Neuronal stem cell (in vitro differentiated cells): ENCODE results near the gene FRYL.
"Not testable (repeated sequence)": the region's sequence is repeated elsewhere in the genome, so short reads cannot be mapped to it uniquely, and the experiment has no call there.

Source experiments
- DNase-seq: peaks from one replicate; pipeline ENCODE4 v3.0.0-alpha.2; 2013; ENCODE audit warnings: low spot score
- H2AFZ ChIP-seq: one replicate; pipeline ENCODE4 v1.6.1; 2013; ENCODE audit warnings: mild to moderate bottlenecking, low read length, inconsistent platforms
- H2AK5ac ChIP-seq: 2 replicates; pipeline ENCODE4 v1.6.1; 2013; ENCODE audit warnings: low read depth, mild to moderate bottlenecking, inconsistent platforms, low read length, moderate library complexity, mixed read lengths
- H2BK120ac ChIP-seq: 2 replicates; pipeline ENCODE4 v1.6.1; 2013; ENCODE audit warnings: low read depth, mild to moderate bottlenecking, inconsistent platforms, low read length, moderate library complexity, mixed read lengths
- H2BK12ac ChIP-seq: one replicate; pipeline ENCODE4 v1.6.1; 2013; ENCODE audit warnings: low read length, inconsistent platforms
- H2BK15ac ChIP-seq: 2 replicates; pipeline ENCODE4 v1.6.1; 2013; ENCODE audit warnings: mild to moderate bottlenecking, low read length, inconsistent platforms, mixed read lengths
- H2BK5ac ChIP-seq: one replicate; pipeline ENCODE4 v1.6.1; 2013; ENCODE audit warnings: inconsistent platforms, mild to moderate bottlenecking, low read length, moderate library complexity
- H3K14ac ChIP-seq: one replicate; pipeline ENCODE4 v1.6.1; 2013; ENCODE audit warnings: low read length, inconsistent platforms
- H3K18ac ChIP-seq: 2 replicates; pipeline ENCODE4 v1.6.1; 2013; ENCODE audit warnings: low read length, inconsistent platforms
- H3K23ac ChIP-seq: 2 replicates; pipeline ENCODE4 v1.6.1; 2013; ENCODE audit warnings: low read depth, mild to moderate bottlenecking, mixed read lengths, low read length, inconsistent platforms; ENCODE audit not compliant: poor library complexity
- H3K27ac ChIP-seq: replicated peaks from 3 replicates; pipeline ENCODE4 v1.5.1; 2013; ENCODE audit warnings: low read length, inconsistent platforms
- H3K27me3 ChIP-seq, 3 experiments: 2 replicates each; pipeline ENCODE4 v1.6.1; 2013; ENCODE audit warnings: low read length in 3 of 3, mild to moderate bottlenecking in 2 of 3, inconsistent platforms in 1 of 3, low read depth in 1 of 3, mixed read lengths in 1 of 3, moderate library complexity in 1 of 3; ENCODE audit not compliant: control insufficient read depth in 3 of 3, insufficient read depth in 3 of 3
- H3K36me3 ChIP-seq, 2 donors: replicated peaks in 1 of 2; 2 replicates each; pipeline ENCODE4 v1.6.1; 2013; ENCODE audit warnings: low read length in 2 of 2; ENCODE audit not compliant: control insufficient read depth in 2 of 2, insufficient read depth in 2 of 2
- H3K4ac ChIP-seq: 2 replicates; pipeline ENCODE4 v1.6.1; 2013; ENCODE audit warnings: inconsistent platforms, mild to moderate bottlenecking, low read length, moderate library complexity
- H3K4me1 ChIP-seq, 2 donors: 1 replicate in 1 of 2; 2 replicates in 1 of 2; pipeline ENCODE4 v1.6.1; 2013; ENCODE audit warnings: low read length in 2 of 2, low read depth in 1 of 2; ENCODE audit not compliant: control insufficient read depth in 2 of 2, insufficient read depth in 1 of 2
- H3K4me2 ChIP-seq: one replicate; pipeline ENCODE4 v1.6.1; 2013; ENCODE audit warnings: mild to moderate bottlenecking, low read length, inconsistent platforms; ENCODE audit not compliant: insufficient read depth, poor library complexity, severe bottlenecking
- H3K4me3 ChIP-seq, 2 donors: 2 replicates each; pipeline ENCODE4 v1.5.1; 2013; ENCODE audit warnings: low read length in 2 of 2, mild to moderate bottlenecking in 2 of 2, inconsistent platforms in 1 of 2, moderate library complexity in 1 of 2
- H3K79me1 ChIP-seq: one replicate; pipeline ENCODE4 v1.6.1; 2013; ENCODE audit warnings: low read depth, mild to moderate bottlenecking, inconsistent platforms, low read length, moderate library complexity
- H3K9ac ChIP-seq: one replicate; pipeline ENCODE4 v1.6.1; 2013; ENCODE audit warnings: mild to moderate bottlenecking, low read depth, low read length, inconsistent platforms; ENCODE audit not compliant: poor library complexity
- H3K9me3 ChIP-seq, 2 donors: replicated peaks in 1 of 2; 2 replicates each; pipeline versions ENCODE3 to v1.6.1; 2013; ENCODE audit warnings: low read length in 2 of 2, mild to moderate bottlenecking in 2 of 2, inconsistent platforms in 1 of 2, low read depth in 1 of 2, mixed read lengths in 1 of 2, moderate library complexity in 1 of 2; ENCODE audit not compliant: control insufficient read depth in 2 of 2, insufficient read depth in 1 of 2
- H4K8ac ChIP-seq: one replicate; pipeline ENCODE4 v1.6.1; 2013; ENCODE audit warnings: low read depth, mild to moderate bottlenecking, inconsistent platforms, low read length, moderate library complexity
- H4K91ac ChIP-seq: one replicate; pipeline ENCODE4 v1.6.1; 2013; ENCODE audit warnings: low read length, low read depth, mild to moderate bottlenecking, inconsistent platforms; ENCODE audit not compliant: poor library complexity
- WGBS, 2 donors: extraction: QIAGEN DNeasy Blood & Tissue Kit; methylation state at CpG; one replicate each; pipeline ENCODE4 v1.1.7; 2013; ENCODE audit warnings: missing lambda C conversion rate in 2 of 2, mixed read lengths in 1 of 2; ENCODE audit not compliant: insufficient read length in 2 of 2, insufficient replicate concordance in 1 of 2; ENCODE audit errors: extremely low coverage in 2 of 2; 5-methylcytosine and 5-hydroxymethylcytosine counted together

FRYL gene

DNA sequence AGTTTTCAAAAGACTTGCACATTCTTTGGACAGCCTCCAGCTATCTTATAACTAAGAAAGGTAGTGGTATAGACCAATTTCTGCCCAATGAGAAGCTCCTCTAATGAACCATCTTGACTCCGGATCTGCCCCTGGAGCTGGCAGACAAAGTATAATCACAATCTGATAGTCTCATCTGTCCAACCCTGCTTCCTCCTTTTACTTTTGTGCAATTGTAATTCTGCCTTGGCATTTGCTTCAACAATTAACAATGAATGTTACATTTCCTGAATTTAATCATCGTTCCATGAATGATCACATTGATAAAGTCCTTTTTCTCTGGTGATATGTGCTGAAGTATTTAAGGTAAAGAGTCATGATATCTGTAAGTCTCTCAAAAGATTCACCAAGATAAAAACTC, 27.8 kb downstream of the FRYL start:
- Histone ChIP-seq H4K91ac (no peak overlapping the region), H3K9ac (no peak overlapping the region), H3K4me3 (no peak overlapping the region), H2AK5ac (no peak overlapping the region), H3K9me3 (peaks cover 3 to 12% of the 10 kb centered on the region in 2 donors), H3K4ac (no peak overlapping the region), H2BK12ac (no peak overlapping the region), H3K4me1 (peaks cover 4 to 5% of the 10 kb centered on the region in 2 donors), H4K8ac (no peak overlapping the region), H3K18ac (no peak overlapping the region), H3K27ac (no peak overlapping the region), H3K4me2 (no peak overlapping the region), H2BK5ac (no peak overlapping the region), H3K27me3 (no peaks in the 10 kb centered on the region), H3K36me3 (no peaks in the 10 kb centered on the region), H2BK120ac (no peak overlapping the region), H3K14ac (no peak overlapping the region), H3K23ac (no peak overlapping the region), H3K79me1 (peaks cover 4% of the 10 kb centered on the region), H2AFZ (no peak overlapping the region), H2BK15ac (no peak overlapping the region)
- WGBS, 2 donors, result no CpG with 5 or more reads among the region's 2 CpGs
- DNase-seq, result no peak

DNA sequence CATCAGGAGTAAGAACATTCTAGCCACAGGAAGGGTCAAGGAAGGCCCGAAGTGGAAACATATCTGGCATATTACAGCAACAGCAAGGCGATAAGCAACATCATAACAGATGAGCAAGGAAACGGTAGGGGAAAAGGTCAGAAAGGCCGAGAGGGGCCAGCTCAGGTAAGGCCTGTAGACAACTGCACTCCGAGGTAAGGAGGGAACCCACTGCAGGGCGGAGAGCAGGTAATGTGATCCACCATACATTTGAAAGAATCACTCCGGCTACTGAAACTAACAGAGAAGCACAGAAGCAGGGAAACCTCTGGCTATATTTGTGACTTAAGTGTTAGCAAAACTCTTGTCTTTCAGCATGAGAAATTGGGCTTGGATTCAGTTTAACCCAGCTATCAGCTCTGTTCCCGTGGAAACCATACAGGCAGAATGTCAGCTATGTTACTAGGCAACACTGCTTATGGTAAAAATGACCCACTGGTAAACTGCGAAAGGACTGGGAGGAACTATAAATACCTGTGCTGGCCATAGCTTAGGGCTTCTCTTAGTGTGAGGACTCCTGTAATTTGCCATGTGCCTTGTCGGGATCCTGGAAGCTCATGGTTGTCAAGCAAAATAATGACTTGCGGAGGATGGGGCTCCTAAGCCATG, 31.0 kb downstream of the FRYL start:
- Histone ChIP-seq H3K4me1 (peaks cover 5% of the 10 kb centered on the region in 2 donors), H3K36me3 (no peaks in the 10 kb centered on the region), H2AFZ (no peak overlapping the region), H2BK5ac (no peak overlapping the region), H3K18ac (no peak overlapping the region), H2BK120ac (no peak overlapping the region), H4K8ac (no peak overlapping the region), H3K79me1 (peaks cover 2% of the 10 kb centered on the region), H3K4me3 (no peak overlapping the region), H3K4me2 (no peak overlapping the region), H3K27me3 (no peaks in the 10 kb centered on the region), H3K9me3 (peaks cover 3 to 10% of the 10 kb centered on the region in 2 donors), H3K14ac (no peak overlapping the region), H2BK15ac (no peak overlapping the region), H2BK12ac (no peak overlapping the region), H3K23ac (no peak overlapping the region), H4K91ac (no peak overlapping the region), H3K9ac (peak overlapping the region; percentile 3), H3K27ac (no peak overlapping the region), H2AK5ac (no peak overlapping the region), H3K4ac (no peak overlapping the region)
- no peak for DNase-seq
- WGBS, 2 donors, result no CpG with 5 or more reads among the region's 11 CpGs

DNA sequence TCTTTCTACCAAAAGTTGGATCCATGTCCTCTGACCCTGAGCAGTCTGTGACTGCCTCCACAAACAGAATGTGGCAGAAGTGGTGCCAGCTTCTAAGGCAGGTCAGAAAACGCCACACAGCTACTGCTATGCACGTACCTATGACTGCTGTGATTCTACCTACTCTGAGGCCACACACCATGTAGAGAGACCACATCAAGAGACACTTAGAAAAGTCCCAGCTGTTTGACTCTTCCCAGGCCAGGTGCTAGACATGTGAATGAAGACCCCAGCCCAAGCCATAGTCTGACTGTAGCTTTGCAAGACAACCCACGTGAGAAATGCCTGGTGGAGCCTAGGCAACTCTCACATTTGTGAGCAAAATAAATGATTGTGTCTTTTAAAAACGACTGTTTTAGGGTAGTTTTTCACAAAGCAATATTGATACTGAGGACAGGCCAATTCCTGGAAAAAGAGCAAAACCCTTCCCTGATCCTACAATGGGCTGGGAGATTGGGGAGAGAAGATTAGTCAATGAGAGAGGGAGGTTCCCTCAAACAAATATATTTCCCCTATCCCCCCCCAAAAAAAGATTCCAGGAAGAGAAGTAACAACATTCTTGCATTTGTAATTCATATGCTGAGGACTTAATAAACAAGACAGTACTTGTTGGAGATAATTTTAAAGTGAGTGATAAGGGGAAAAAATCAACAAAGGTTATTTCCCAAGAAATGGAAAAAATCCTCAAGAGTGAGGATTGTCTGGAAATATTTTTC, 33.3 kb downstream of the FRYL start:
- H3K27ac ChIP-seq, result no peak overlapping the region
- H2BK15ac ChIP-seq, result no peak overlapping the region
- no peaks in the 10 kb centered on the region for H3K36me3 ChIP-seq
- H2BK5ac ChIP-seq, result no peak overlapping the region
- H4K8ac ChIP-seq, result no peak overlapping the region
- no peak overlapping the region for H3K14ac ChIP-seq
- H3K4me1 ChIP-seq, result peaks cover 5% of the 10 kb centered on the region in 2 donors
- no peak overlapping the region for H3K4me2 ChIP-seq
- H2BK120ac ChIP-seq, result no peak overlapping the region
- DNase-seq, result no peak
- no peak overlapping the region for H4K91ac ChIP-seq
- H3K27me3 ChIP-seq, result no peaks in the 10 kb centered on the region
- no peak overlapping the region for H3K23ac ChIP-seq
- H3K9ac ChIP-seq, result no peak overlapping the region
- no peak overlapping the region for H2BK12ac ChIP-seq
- no peak overlapping the region for H3K4ac ChIP-seq
- H3K79me1 ChIP-seq, result peaks cover 2% of the 10 kb centered on the region
- no peak overlapping the region for H3K4me3 ChIP-seq
- no CpG with 5 or more reads among the region's 4 CpGs for WGBS, 2 donors
- no peak overlapping the region for H2AFZ ChIP-seq
- H3K18ac ChIP-seq, result no peak overlapping the region
- H3K9me3 ChIP-seq, result peaks cover under 1 to 3% of the 10 kb centered on the region in 2 donors
- H2AK5ac ChIP-seq, result no peak overlapping the region

DNA sequence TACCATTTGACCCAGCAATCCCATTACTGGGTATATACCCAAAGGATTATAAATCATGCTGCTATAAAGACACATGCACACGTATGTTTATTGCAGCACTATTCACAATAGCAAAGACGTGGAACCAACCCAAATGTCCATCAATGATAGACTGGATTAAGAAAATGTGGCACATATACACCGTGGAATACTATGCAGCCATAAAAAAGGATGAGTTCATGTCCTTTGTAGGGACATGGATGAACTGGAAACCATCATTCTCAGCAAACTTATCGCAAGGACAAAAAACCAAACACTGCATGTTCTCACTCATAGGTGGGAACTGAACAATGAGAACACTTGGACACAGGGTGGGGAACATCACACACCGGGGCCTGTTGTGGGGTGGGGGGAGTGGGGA, 34.9 kb downstream of the FRYL start:
- not testable (repeated sequence) for H3K79me1 ChIP-seq
- WGBS, 2 donors, result no CpG with 5 or more reads among the region's 5 CpGs

More for the DNA sequence above, 34.9 kb downstream of the FRYL start:
- H3K4ac ChIP-seq, H3K36me3 ChIP-seq, H3K14ac ChIP-seq, H3K18ac ChIP-seq, DNase-seq, H3K27ac ChIP-seq, H2AK5ac ChIP-seq, H2BK15ac ChIP-seq, H3K4me1 ChIP-seq, H2BK120ac ChIP-seq, H3K23ac ChIP-seq, H3K27me3 ChIP-seq, H3K9me3 ChIP-seq, H3K9ac ChIP-seq, H2BK12ac ChIP-seq, H3K4me2 ChIP-seq, H3K4me3 ChIP-seq, H2AFZ ChIP-seq, H4K8ac ChIP-seq, H4K91ac ChIP-seq, H2BK5ac ChIP-seq: not testable (repeated sequence)
